Nephron (organoid): ENCODE data around the gene KIF9.
"Not testable (repeated sequence)": the region's sequence is repeated elsewhere in the genome, so short reads cannot be mapped to it uniquely, and the experiment has no call there.

Experiments
- H3K27ac Mint-ChIP-seq, 3 experiments: 2 replicates each; pipeline ENCODE4 v1.8.0; 2020; ENCODE audit warnings: mixed read lengths in 3 of 3, mild to moderate bottlenecking in 2 of 3, moderate library complexity in 1 of 3
- H3K27me3 Mint-ChIP-seq: 2 replicates; pipeline ENCODE4 v1.8.0; 2021; ENCODE audit warnings: low read depth, mild to moderate bottlenecking, moderate library complexity, mixed read lengths
- H3K36me3 Mint-ChIP-seq: 2 replicates; pipeline ENCODE4 v1.8.0; 2020; ENCODE audit warnings: low read depth, mixed read lengths
- H3K4me1 Mint-ChIP-seq: 2 replicates; pipeline ENCODE4 v1.8.0; 2020; ENCODE audit warnings: mixed read lengths
- H3K4me3 Mint-ChIP-seq, 3 experiments: 2 replicates each; pipeline ENCODE4 v1.8.0; 2020; ENCODE audit warnings: mild to moderate bottlenecking in 3 of 3, mixed read lengths in 3 of 3, moderate library complexity in 2 of 3
- H3K9me3 Mint-ChIP-seq: 2 replicates; pipeline ENCODE4 v1.8.0; 2020; ENCODE audit warnings: mixed read lengths
- TF ChIP-seq, protein P1 (sequence below), 3 experiments: fragments of 200-600 bp; sonication (generic); IDR thresholded peaks; one replicate each; pipeline ENCODE4 v1.5.0; 2021; ENCODE audit warnings: antibody characterized with exemption in 3 of 3; ENCODE audit not compliant: unreplicated experiment in 3 of 3

The KIF9 gene

DNA sequence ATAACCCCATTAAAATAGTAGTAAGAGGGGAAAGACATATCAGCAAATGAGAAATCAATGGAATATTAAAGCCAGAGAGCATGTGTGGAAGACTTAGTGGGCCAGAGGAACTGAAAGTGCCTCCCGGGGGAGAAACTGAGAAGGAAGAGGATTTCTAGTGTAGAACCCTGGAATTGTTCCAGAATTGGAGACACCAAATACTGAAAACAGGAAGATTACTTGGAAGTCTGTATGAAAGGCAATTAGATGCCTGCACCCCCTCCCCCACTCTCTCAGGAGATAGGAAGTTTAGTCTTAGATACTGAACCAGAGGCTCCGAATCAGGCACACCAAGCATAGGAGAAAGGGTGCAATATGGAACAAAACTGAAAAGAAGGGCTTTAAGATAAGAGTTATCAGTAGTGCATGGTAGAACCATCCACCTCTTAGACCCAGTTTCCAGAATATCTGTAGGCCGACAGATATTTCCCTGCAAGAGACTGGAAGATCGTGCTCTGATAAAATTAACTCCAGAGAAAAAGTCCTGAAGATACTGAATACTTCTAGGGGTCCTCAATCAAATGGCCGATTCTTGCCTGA is 32.6 kb upstream of the KIF9 start:
- H3K4me3 Mint-ChIP-seq, result no peak overlapping the region
- TF ChIP-seq, protein P1, sequence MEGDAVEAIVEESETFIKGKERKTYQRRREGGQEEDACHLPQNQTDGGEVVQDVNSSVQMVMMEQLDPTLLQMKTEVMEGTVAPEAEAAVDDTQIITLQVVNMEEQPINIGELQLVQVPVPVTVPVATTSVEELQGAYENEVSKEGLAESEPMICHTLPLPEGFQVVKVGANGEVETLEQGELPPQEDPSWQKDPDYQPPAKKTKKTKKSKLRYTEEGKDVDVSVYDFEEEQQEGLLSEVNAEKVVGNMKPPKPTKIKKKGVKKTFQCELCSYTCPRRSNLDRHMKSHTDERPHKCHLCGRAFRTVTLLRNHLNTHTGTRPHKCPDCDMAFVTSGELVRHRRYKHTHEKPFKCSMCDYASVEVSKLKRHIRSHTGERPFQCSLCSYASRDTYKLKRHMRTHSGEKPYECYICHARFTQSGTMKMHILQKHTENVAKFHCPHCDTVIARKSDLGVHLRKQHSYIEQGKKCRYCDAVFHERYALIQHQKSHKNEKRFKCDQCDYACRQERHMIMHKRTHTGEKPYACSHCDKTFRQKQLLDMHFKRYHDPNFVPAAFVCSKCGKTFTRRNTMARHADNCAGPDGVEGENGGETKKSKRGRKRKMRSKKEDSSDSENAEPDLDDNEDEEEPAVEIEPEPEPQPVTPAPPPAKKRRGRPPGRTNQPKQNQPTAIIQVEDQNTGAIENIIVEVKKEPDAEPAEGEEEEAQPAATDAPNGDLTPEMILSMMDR (IDR thresholded peaks at IDR 0.05; ENCODE audit: unreplicated experiment in 3 of 3), result no peak
- no peaks in the 10 kb centered on the region for H3K27me3 Mint-ChIP-seq
- H3K4me1 Mint-ChIP-seq, result peaks cover 10% of the 10 kb centered on the region
- H3K27ac Mint-ChIP-seq, result peak overlapping the region in 2 of 3 experiments; percentile 15 to 24
- H3K9me3 Mint-ChIP-seq, result peaks cover 3% of the 10 kb centered on the region
- H3K36me3 Mint-ChIP-seq, result peaks cover 17% of the 10 kb centered on the region

DNA sequence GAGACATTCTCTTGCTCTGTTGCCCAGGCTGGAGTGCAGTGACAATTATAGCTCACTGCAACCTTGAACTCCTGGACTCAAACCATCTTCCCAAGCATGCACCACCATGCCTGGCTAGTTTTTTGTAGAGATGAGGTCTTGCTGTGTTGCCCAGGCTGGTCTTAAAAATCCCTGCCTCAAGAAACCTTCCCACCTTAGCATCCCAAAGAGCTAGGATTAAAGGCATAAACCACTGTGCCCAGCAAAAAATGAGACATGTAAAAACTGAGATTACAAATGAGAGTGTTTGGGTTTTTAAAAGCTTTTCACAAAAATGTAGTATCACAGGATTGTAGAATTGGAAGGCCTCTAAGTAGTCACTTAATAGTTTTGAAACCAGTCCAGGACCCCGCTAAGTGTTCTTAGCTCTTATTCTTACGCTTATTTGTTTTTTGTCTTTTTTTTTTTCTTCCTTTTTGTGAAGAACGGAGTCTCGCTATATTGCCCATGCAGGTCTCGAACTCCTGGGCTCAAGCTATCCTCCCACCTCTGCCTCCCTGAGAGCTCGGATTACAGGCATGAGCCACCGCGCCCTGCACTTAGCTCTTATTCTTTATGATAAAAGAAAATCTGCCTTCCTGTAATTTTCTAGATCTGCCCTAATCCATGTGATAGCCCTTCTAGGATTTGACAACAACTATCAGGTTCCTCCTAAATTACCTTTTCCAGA is 31.6 kb upstream of the KIF9 start:
- peaks cover 15% of the 10 kb centered on the region for H3K36me3 Mint-ChIP-seq
- no peaks in the 10 kb centered on the region for H3K27me3 Mint-ChIP-seq
- H3K4me3 Mint-ChIP-seq, result no peak overlapping the region
- peaks cover 10% of the 10 kb centered on the region for H3K4me1 Mint-ChIP-seq
- peak overlapping the region in 1 of 3 experiments; percentile 7 for H3K27ac Mint-ChIP-seq
- peaks cover 4% of the 10 kb centered on the region for H3K9me3 Mint-ChIP-seq
- TF ChIP-seq, protein P1 (IDR thresholded peaks at IDR 0.05; ENCODE audit: unreplicated experiment in 3 of 3), result no peak

DNA sequence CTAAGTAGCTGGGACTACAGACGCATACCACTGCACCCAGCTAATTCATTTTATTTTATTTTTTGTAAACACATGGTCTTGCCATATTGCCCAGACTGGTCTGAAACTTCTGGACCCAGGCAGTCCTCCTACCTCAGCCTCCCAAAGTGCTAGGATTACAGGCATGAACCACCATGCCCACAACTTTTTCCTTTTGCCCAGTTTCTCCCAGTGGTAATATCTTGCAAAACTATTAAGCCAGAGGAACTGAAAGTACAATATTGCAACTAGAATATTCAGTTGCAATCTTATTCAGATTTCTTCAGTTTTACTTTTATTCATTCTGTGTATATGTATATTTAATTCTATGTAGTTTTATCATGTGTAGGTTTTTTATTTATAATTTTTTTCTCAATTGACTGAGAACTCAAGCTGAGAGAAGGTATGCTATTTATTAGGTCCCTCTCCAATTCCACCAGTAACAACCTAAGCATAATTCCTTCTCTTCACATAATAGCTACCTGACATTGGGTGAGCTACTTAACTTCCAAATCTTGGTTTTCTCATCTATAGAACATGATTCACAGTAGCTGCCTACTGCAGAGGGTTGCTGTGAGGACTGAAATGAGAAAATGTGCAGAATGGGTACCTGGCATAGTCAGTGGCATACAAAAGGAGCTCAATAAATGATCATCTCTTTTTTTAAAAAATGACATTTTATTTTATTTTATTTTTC is 30.9 kb upstream of the KIF9 start:
- no peak overlapping the region for H3K4me3 Mint-ChIP-seq
- peaks cover 21% of the 10 kb centered on the region for H3K36me3 Mint-ChIP-seq
- H3K4me1 Mint-ChIP-seq, result peaks cover 10% of the 10 kb centered on the region
- H3K27me3 Mint-ChIP-seq, result no peaks in the 10 kb centered on the region
- H3K27ac Mint-ChIP-seq, result no peak overlapping the region
- TF ChIP-seq, protein P1 (IDR thresholded peaks at IDR 0.05; ENCODE audit: unreplicated experiment in 3 of 3), result no peak
- H3K9me3 Mint-ChIP-seq, result peaks cover 8% of the 10 kb centered on the region

DNA sequence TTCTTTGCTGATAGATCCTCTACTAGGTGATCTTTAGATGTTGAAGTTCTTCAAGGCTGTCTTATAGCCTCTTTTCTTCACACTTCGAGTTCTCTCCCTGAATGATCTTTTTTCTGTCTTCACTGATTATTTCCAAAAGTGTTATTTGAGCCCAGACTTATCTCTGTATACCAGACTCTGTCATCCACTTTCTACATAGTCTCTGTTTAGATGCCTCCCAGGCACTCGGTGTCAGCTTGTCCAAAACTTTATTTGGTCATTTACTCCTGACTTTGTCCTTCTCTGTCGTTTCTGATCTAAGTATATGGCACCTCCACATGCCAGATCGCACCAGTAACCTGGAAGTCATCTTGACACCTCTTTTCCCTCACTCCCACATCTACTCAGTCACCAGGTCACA is 27.8 kb upstream of the KIF9 start:
- peaks cover 8% of the 10 kb centered on the region for H3K9me3 Mint-ChIP-seq
- H3K27me3 Mint-ChIP-seq, result no peaks in the 10 kb centered on the region
- H3K4me1 Mint-ChIP-seq, result peaks cover 10% of the 10 kb centered on the region
- peaks cover 46% of the 10 kb centered on the region for H3K36me3 Mint-ChIP-seq
- no peak overlapping the region for H3K27ac Mint-ChIP-seq
- no peak overlapping the region for H3K4me3 Mint-ChIP-seq
- TF ChIP-seq, protein P1 (IDR thresholded peaks at IDR 0.05; ENCODE audit: unreplicated experiment in 3 of 3), result no peak

DNA sequence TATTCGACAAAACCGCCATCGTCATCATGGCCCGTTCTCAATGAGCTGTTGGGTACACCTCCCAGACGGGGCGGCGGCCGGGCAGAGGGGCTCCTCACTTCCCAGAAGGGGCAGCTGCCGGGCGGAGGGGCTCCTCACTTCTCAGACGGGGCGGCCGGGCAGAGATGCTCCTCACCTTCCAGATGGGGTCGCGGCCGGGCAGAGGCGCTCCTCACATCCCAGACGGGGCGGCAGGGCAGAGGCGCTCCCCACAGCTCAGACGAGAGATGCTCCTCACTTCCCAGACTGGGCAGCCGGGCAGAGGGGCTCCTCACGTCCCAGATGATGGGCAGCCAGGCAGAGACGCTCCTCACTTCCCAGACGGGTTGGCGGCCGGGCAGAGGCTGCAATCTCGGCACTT is 26.6 kb upstream of the KIF9 start:
- H3K27me3 Mint-ChIP-seq, H3K9me3 Mint-ChIP-seq, H3K4me3 Mint-ChIP-seq, H3K4me1 Mint-ChIP-seq, H3K27ac Mint-ChIP-seq: not testable (repeated sequence)
- H3K36me3 Mint-ChIP-seq, result peaks cover 54% of the 10 kb centered on the region

DNA sequence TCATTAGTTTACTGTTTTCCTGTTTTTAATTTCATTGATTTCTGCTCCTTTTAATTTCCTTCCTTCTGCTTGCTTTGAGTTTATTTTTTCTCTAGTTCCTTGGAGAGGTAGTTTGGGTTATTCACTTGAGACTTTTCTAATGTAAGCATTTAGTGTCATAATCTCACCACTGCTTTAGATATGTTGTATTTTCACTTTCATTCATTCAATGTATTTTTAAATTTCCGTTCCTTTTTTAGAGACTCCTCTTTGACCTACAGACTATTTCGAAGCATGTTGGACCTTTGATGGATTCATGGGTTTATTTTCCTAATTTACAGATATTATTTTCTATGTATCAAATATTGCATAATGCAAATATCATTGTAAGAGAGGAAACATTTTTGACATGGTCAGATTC is 23.4 kb upstream of the KIF9 start:
- Mint-ChIP-seq H3K36me3 (peaks cover 76% of the 10 kb centered on the region), H3K4me3 (no peak overlapping the region), H3K27me3 (no peaks in the 10 kb centered on the region), H3K27ac (no peak overlapping the region), H3K4me1 (no peaks in the 10 kb centered on the region), H3K9me3 (peaks cover 8% of the 10 kb centered on the region)
- TF ChIP-seq, protein P1 (IDR thresholded peaks at IDR 0.05; ENCODE audit: unreplicated experiment in 3 of 3), result no peak
